Ovary (tissue), 3 donors: ENCODE measurements around the gene MEF2D.

Experiments
- EP300 ChIP-seq: sonication (generic); formaldehyde crosslinking; IDR thresholded peaks from one replicate; pipeline ENCODE4 v1.6.1; 2017; ENCODE audit warnings: antibody characterized with exemption
- TF ChIP-seq, protein P1 (sequence below), 3 donors: fragments of 450-650 bp in 2 of 3; fragments of 200-600 bp in 1 of 3; IDR thresholded peaks; one replicate each; pipeline versions ENCODE4 v1.5.1 to v1.8.0; 2016 to 2022; ENCODE audit warnings: antibody characterized with exemption in 3 of 3, mild to moderate bottlenecking in 1 of 3
- donor health status: DM: no; HTN: no; CAD: no.

DNA sequence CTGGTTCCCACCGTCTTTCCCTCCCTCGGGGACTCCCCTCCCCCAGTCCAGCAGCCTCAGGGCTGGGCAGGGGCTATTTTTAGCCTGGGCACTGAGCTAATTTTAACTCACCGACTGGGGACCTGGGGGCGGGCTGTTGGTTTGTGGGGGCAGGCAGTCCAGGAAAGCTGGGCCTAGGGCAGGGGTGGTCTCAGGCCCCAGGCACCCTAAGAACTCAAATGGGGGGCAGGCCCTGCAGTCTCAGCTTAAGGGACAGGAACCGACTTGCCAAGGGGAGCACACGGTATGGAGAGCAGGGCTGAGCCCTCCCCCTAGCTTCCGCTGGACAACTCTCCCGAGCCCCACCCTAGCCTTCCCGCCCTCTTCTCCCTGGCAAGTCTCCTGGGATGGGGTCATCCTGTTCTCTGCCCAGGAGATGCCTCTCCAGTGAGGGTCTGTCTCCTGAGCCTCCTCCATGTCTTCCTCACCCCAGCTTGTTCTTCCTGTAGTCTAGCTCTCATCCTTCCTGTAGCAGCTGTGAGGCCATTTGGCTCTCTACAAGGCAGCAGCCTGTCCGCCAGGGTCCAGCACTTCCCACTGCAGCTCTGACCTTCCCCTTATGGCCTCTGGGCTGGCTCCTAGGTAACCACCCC lies 10.1 kb downstream of the MEF2D start:
- TF ChIP-seq, protein P1, sequence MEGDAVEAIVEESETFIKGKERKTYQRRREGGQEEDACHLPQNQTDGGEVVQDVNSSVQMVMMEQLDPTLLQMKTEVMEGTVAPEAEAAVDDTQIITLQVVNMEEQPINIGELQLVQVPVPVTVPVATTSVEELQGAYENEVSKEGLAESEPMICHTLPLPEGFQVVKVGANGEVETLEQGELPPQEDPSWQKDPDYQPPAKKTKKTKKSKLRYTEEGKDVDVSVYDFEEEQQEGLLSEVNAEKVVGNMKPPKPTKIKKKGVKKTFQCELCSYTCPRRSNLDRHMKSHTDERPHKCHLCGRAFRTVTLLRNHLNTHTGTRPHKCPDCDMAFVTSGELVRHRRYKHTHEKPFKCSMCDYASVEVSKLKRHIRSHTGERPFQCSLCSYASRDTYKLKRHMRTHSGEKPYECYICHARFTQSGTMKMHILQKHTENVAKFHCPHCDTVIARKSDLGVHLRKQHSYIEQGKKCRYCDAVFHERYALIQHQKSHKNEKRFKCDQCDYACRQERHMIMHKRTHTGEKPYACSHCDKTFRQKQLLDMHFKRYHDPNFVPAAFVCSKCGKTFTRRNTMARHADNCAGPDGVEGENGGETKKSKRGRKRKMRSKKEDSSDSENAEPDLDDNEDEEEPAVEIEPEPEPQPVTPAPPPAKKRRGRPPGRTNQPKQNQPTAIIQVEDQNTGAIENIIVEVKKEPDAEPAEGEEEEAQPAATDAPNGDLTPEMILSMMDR (IDR thresholded peaks at IDR 0.05) = peak in 2 of 3 donors; percentile 42 to 47
- no peak for TF ChIP-seq EP300
